ENCODE data around the gene TPPP3. TPM values are rescaled to one million over a fixed set of nuclear protein-coding genes. Genes with fewer than 3 reads are reported as not detected.

The TPPP3 gene
- total and polyA plus RNA-seq, 2 donors (not counting 3 experiments of a cell fraction or from before 2014, with no cell fraction given), result 0.33 to 1.3 TPM

DNA sequence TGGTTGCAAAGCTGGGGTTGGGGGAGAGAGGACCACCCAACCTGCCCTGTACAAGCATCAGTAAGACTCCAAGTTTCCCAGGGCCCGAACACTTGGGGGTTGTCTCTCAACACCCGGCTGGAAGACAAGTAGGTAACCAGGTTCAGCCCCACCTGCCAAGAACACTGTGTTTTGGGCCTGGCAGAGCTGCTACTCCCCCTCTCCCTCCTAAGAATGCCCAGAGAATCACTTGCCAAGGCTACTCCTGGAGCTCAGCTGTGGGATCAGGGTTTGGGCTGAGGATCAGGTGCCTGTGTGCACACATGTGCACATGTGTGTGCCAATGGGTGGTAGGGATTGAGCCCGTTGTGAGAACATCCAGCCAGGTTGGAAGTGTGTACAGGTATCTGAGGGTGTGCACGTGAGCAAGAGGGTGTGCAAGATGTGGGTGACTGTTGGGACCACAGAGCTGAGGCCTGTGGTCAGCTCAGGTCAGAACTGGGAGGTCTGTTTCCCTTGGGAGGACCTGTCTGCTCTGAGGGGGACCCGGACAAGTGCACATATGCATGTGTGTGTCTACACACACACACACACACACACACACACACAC lies 39.9 kb upstream of the TPPP3 start:
- H3K27ac ChIP-seq (ENCODE audit: insufficient read depth, low read depth, low read length), result no peak overlapping the region
- no peaks in the 10 kb centered on the region for H3K9me1 ChIP-seq (replicated peaks; ENCODE audit: control insufficient read depth, extremely low read depth, insufficient read depth, low read length)
- intact Hi-C loops (cut with micrococcal nuclease), result no loop called here
- H3K4me1 ChIP-seq (ENCODE audit: control insufficient read depth, extremely low read depth, insufficient read depth, low read length), result peaks cover 8% of the 10 kb centered on the region
- H4K20me1 ChIP-seq (replicated peaks; ENCODE audit: control insufficient read depth, extremely low read depth, insufficient read depth, low read length), result no peaks in the 10 kb centered on the region
- H3K79me2 ChIP-seq (ENCODE audit: control insufficient read depth, insufficient read depth, low read length), result no peaks in the 10 kb centered on the region
- FAIRE-seq, result no peak
- no TSS peak for BruUV-seq (replicated peaks)
- no peak overlapping the region for H2AFZ ChIP-seq (ENCODE audit: low read depth, low read length)
- CTCF ChIA-PET, result interaction anchor here (0.8 to 3.7 kb wide), 5 partner anchors 12 to 44 kb away, joined by 3 to 25 read pairs (median 6); no protein-coding TSS in a partner anchor
- POLR2A ChIA-PET, result interaction anchor here (0.6 to 0.7 kb wide), 3 partner anchors 11 to 28 kb away, joined by 3 to 5 read pairs (median 4); no protein-coding TSS in a partner anchor
- dilution Hi-C loops (cut with MboI; ENCODE audit: extremely low pct_ligation_motif_present, low sequenced_read_pairs), result no loop called here
- H3K36me3 ChIP-seq (ENCODE audit: control insufficient read depth in 2 of 2, extremely low read depth in 1 of 2, insufficient read depth in 2 of 2, low read length in 2 of 2), result peaks cover 0 to 8% of the 10 kb centered on the region in 2 experiments
- TF ChIP-seq, protein P1, sequence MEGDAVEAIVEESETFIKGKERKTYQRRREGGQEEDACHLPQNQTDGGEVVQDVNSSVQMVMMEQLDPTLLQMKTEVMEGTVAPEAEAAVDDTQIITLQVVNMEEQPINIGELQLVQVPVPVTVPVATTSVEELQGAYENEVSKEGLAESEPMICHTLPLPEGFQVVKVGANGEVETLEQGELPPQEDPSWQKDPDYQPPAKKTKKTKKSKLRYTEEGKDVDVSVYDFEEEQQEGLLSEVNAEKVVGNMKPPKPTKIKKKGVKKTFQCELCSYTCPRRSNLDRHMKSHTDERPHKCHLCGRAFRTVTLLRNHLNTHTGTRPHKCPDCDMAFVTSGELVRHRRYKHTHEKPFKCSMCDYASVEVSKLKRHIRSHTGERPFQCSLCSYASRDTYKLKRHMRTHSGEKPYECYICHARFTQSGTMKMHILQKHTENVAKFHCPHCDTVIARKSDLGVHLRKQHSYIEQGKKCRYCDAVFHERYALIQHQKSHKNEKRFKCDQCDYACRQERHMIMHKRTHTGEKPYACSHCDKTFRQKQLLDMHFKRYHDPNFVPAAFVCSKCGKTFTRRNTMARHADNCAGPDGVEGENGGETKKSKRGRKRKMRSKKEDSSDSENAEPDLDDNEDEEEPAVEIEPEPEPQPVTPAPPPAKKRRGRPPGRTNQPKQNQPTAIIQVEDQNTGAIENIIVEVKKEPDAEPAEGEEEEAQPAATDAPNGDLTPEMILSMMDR (IDR thresholded peaks at IDR 0.05; ENCODE audit: extremely low read depth in 1 of 2, insufficient read depth in 1 of 2, low read depth in 1 of 2, low read length in 2 of 2), result no peak
- no peak for TF ChIP-seq GATA2 (IDR thresholded peaks at IDR 0.05; ENCODE audit: insufficient read depth, insufficient read length, low read depth, low read length)
- TF ChIP-seq, protein P2, sequence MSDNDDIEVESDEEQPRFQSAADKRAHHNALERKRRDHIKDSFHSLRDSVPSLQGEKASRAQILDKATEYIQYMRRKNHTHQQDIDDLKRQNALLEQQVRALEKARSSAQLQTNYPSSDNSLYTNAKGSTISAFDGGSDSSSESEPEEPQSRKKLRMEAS (IDR thresholded peaks at IDR 0.05; ENCODE audit: insufficient read depth, insufficient read length), result no peak
- TF ChIP-seq POLR2AphosphoS5 (IDR thresholded peaks at IDR 0.05; ENCODE audit: insufficient read depth, low read depth, low read length), result no peak
- TF ChIP-seq POLR2A (IDR thresholded peaks at IDR 0.05; ENCODE audit: low read depth, low read length), result no peak
- no peak for TF ChIP-seq FOS (IDR thresholded peaks at IDR 0.05; ENCODE audit: borderline replicate concordance, insufficient read depth, low read length)
- peaks cover 14 to 16% of the 10 kb centered on the region in 2 experiments for H3K27me3 ChIP-seq (ENCODE audit: control insufficient read depth in 2 of 2, insufficient read depth in 2 of 2, low read length in 2 of 2)
- no peak overlapping the region for H3K9ac ChIP-seq (replicated peaks; ENCODE audit: extremely low read depth, insufficient read depth, low read length)
- no peaks in the 10 kb centered on the region for H3K9me3 ChIP-seq (replicated peaks; ENCODE audit: control insufficient read depth, insufficient read depth, low read length)
- H3K4me2 ChIP-seq (ENCODE audit: insufficient read depth, low read length), result no peak overlapping the region
- no peak for DNase-seq (ENCODE audit: low read depth, low spot score)
- no peak overlapping the region for H3K4me3 ChIP-seq (replicated peaks in 1 of 3; ENCODE audit: insufficient read depth in 1 of 3, low read depth in 1 of 3, low read length in 3 of 3)

All from endothelial cell of umbilical vein (primary cell).